Osteocyte (in vitro differentiated cells): ENCODE results near the gene DBF4B. TPM values are rescaled to one million over a fixed set of nuclear protein-coding genes. Genes with fewer than 3 reads are reported as not detected.

Experiments
- DNase-seq: peaks from one replicate; pipeline ENCODE4 v3.0.0; 2021; ENCODE audit warnings: mixed read lengths; ENCODE audit not compliant: unreplicated experiment; ENCODE audit errors: extremely low spot score
- H3K27ac Mint-ChIP-seq: one replicate; pipeline ENCODE4 v1.8.0; 2021; ENCODE audit warnings: mild to moderate bottlenecking, mixed read lengths; ENCODE audit not compliant: unreplicated experiment
- H3K27me3 Mint-ChIP-seq: one replicate; pipeline ENCODE4 v1.8.0; 2021; ENCODE audit warnings: mixed read lengths; ENCODE audit not compliant: unreplicated experiment
- H3K36me3 Mint-ChIP-seq: one replicate; pipeline ENCODE4 v1.8.0; 2021; ENCODE audit warnings: mixed read lengths; ENCODE audit not compliant: unreplicated experiment
- H3K4me1 Mint-ChIP-seq: one replicate; pipeline ENCODE4 v1.8.0; 2021; ENCODE audit warnings: mixed read lengths; ENCODE audit not compliant: unreplicated experiment
- H3K4me3 Mint-ChIP-seq: one replicate; pipeline ENCODE4 v1.8.0; 2021; ENCODE audit warnings: mild to moderate bottlenecking, moderate library complexity, mixed read lengths; ENCODE audit not compliant: unreplicated experiment
- H3K9me3 Mint-ChIP-seq: one replicate; pipeline ENCODE4 v1.8.0; 2021; ENCODE audit warnings: mixed read lengths; ENCODE audit not compliant: unreplicated experiment
- total RNA-seq: library from RNA; stranded (reverse); gene quantifications from 2 replicates; pipeline ENCODE4 v1.2.1, GENCODE V29; 2021
- TF ChIP-seq, protein P1 (sequence below): fragments of 200-600 bp; sonication (generic); IDR thresholded peaks from 2 replicates; pipeline ENCODE4 v1.5.0; 2021; ENCODE audit warnings: antibody characterized with exemption, mild to moderate bottlenecking, moderate library complexity

Gene DBF4B
- total RNA-seq, 1 donor from 2014 or later = 9.2 TPM

DNA sequence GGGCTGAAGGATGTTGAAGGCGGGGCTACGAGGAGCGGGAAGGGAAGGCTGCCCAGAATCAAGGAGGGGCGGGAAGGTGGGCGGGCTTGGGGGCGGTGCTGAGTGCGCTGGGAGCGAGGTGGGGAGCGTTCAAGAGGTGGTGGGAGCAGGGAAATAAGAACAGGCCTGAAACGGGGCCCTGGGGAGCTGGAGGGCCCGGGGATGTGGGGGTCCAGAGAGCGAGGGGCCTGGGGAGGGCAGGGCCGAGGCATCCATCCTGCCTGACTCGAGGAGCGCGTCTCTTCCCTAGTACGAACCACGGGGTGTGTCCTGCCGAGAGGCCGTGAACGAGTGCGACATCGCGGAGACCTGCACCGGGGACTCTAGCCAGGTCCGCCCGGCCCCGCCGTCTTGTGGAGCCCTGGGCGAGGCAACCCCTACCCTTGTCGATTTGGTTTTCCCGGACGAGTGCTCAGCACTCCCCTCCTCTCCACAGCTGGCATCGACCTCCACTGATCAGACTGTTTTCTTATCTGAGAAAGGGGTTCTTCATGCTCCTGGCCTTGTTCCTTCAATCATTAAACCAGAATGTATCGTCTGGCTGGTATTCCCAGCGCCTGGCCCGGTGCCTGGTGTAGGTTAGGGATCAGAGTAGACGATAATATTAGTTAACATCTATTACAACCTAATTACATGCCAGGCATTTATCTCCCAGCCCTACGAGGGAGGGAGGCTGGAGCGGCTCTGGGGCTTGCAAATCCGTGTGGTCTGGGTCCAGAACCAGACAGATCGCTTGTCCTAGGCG lies 67.6 kb downstream of the DBF4B start:
- Mint-ChIP-seq H3K9me3 (no peaks in the 10 kb centered on the region), H3K36me3 (no peaks in the 10 kb centered on the region), H3K4me1 (peaks cover 11% of the 10 kb centered on the region), H3K27me3 (peaks cover 6% of the 10 kb centered on the region), H3K4me3 (peak overlapping the region; percentile 81), H3K27ac (no peak overlapping the region)
- no peak for DNase-seq
- TF ChIP-seq, protein P1, sequence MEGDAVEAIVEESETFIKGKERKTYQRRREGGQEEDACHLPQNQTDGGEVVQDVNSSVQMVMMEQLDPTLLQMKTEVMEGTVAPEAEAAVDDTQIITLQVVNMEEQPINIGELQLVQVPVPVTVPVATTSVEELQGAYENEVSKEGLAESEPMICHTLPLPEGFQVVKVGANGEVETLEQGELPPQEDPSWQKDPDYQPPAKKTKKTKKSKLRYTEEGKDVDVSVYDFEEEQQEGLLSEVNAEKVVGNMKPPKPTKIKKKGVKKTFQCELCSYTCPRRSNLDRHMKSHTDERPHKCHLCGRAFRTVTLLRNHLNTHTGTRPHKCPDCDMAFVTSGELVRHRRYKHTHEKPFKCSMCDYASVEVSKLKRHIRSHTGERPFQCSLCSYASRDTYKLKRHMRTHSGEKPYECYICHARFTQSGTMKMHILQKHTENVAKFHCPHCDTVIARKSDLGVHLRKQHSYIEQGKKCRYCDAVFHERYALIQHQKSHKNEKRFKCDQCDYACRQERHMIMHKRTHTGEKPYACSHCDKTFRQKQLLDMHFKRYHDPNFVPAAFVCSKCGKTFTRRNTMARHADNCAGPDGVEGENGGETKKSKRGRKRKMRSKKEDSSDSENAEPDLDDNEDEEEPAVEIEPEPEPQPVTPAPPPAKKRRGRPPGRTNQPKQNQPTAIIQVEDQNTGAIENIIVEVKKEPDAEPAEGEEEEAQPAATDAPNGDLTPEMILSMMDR = no peak

DNA sequence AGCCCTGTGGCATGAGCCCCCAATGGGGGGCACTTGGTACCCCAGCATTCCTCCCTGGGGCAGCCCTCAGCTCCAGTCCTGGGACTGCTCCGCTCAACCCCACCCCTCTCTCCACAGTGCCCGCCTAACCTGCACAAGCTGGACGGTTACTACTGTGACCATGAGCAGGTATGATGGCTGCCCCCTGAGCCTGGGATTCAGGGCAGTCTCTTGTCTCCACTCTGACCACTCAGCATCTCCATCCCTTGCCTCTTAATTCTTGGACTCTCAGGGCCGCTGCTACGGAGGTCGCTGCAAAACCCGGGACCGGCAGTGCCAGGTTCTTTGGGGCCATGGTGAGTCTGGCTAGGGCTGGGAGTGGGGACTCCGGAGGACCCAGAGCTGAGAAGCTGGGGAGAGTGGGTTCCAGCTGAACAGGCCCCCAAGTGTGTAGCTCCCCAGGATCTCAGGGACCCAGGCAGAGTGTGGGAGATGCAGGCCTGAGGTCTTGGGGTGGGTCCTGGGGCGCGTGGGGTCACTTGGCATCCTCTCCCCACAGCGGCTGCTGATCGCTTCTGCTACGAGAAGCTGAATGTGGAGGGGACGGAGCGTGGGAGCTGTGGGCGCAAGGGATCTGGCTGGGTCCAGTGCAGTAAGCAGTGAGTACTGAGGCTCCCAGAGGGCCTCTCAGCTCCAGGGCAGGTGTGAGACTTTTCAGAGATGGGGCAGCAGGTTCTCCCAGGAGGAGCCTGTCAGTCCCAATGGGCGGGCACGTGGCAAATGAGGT lies 68.3 kb downstream of the DBF4B start:
- H3K9me3 Mint-ChIP-seq = no peaks in the 10 kb centered on the region
- H3K36me3 Mint-ChIP-seq = no peaks in the 10 kb centered on the region
- TF ChIP-seq, protein P1 = no peak
- no peak for DNase-seq
- H3K27ac Mint-ChIP-seq = no peak overlapping the region
- peaks cover 6% of the 10 kb centered on the region for H3K27me3 Mint-ChIP-seq
- H3K4me3 Mint-ChIP-seq = peak overlapping the region; percentile 81
- peaks cover 12% of the 10 kb centered on the region for H3K4me1 Mint-ChIP-seq

DNA sequence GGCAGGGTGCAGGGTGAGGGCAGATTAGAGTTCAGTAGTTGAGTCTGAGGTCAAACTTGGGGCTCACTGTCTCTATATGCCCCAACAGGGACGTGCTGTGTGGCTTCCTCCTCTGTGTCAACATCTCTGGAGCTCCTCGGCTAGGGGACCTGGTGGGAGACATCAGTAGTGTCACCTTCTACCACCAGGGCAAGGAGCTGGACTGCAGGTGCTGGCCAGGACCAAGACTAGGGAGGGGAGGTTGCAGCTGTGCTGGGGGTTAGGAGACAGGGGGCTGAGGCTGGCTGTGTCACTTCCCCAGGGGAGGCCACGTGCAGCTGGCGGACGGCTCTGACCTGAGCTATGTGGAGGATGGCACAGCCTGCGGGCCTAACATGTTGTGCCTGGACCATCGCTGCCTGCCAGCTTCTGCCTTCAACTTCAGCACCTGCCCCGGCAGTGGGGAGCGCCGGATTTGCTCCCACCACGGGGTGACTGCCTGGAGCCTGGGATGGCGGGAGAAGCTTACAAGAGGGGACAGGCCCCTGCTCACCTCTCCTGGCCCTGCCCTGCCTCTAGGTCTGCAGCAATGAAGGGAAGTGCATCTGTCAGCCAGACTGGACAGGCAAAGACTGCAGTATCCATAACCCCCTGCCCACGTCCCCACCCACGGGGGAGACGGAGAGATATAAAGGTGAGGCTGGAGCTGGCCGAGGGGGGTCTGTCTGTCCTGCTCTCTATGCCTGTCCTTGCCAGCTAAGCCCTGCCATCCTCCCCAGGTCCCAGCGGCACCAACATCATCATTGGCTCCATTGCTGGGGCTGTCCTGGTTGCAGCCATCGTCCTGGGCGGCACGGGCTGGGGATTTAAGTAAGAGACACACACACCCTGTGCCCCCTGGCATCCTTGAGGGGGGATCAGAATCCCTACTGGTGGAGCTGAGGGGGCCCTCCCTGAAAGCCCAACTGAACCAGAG lies 69.2 kb downstream of the DBF4B start:
- peaks cover 15% of the 10 kb centered on the region for H3K4me1 Mint-ChIP-seq
- H3K4me3 Mint-ChIP-seq = no peak overlapping the region
- TF ChIP-seq, protein P1 = no peak

DNA sequence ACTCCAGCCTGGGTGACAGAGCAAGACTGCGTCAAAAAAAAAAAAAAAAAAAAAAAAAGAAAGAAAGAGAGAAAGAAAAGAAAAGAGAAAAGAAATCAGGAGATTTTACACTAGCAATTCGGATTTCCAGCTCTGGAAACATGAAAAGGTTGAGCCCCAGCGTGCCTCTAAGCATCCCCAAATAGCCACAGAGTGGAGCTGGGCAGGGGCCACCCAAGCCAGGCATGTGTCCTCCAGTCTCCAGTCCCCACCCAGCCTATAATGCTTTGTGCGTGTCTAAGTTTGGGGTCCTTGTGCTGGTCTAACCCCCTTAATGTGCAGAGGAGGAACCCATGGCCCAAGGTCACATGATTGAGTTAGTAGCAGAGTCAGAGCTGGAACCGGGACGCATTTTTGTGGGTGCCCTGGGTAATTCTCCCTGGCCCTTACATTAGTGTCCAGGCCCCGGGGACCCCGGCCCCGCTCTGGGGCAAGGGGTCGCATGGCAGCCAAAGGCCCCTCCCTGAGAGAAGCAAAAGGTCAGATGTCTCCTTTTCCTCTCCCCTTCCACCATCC lies 70.3 kb downstream of the DBF4B start:
- no peaks in the 10 kb centered on the region for H3K9me3 Mint-ChIP-seq
- TF ChIP-seq, protein P1 = no peak
- H3K27ac Mint-ChIP-seq = no peak overlapping the region
- H3K36me3 Mint-ChIP-seq = no peaks in the 10 kb centered on the region
- no peak for DNase-seq
- peaks cover 2% of the 10 kb centered on the region for H3K27me3 Mint-ChIP-seq
- H3K4me1 Mint-ChIP-seq = peaks cover 15% of the 10 kb centered on the region
- H3K4me3 Mint-ChIP-seq = peak overlapping the region; percentile 69

More for the DNA sequence above, 69.2 kb downstream of the DBF4B start:
- H3K36me3 Mint-ChIP-seq = no peaks in the 10 kb centered on the region
- H3K27me3 Mint-ChIP-seq = peaks cover 6% of the 10 kb centered on the region
- no peaks in the 10 kb centered on the region for H3K9me3 Mint-ChIP-seq
- DNase-seq = no peak
- no peak overlapping the region for H3K27ac Mint-ChIP-seq
